DOHH2 (cell line): ENCODE measurements around the gene MCF2L2.

Experiments
- CTCF ChIP-seq: fragments of 200-600 bp; sonication (generic); IDR thresholded peaks from one replicate; pipeline ENCODE4 v1.5.1; 2014; ENCODE audit warnings: antibody characterized with exemption, mild to moderate bottlenecking, low read depth, low read length; ENCODE audit not compliant: poor library complexity, severe bottlenecking
- EZH2phosphoT487 ChIP-seq: fragments of 200-600 bp; sonication (generic); IDR thresholded peaks from 2 replicates; pipeline ENCODE4 v1.6.1; 2017; ENCODE audit warnings: borderline replicate concordance, mild to moderate bottlenecking, antibody characterized with exemption, low read length, moderate library complexity, mixed read lengths

- no peak for TF ChIP-seq CTCF
- no peak for TF ChIP-seq EZH2phosphoT487
These were observed 37.6 kb downstream of the MCF2L2 start for GRCh38 chr3:183390844-183391243.
